GM13976 (cell line): ENCODE results near the gene C2orf69.

Source experiments
- DNase-seq: peaks from one replicate; pipeline ENCODE4 v3.0.0; 2012; ENCODE audit warnings: low spot score
- in situ Hi-C: fragments of 300-500 bp; cut with MboI; formaldehyde crosslinking; loops from one replicate; pipeline ENCODE4 v1.12.0; 2022; ENCODE audit warnings: low sequenced_read_pairs, mixed read lengths, inconsistent platforms; ENCODE audit not compliant: unreplicated experiment
- TF ChIP-seq, protein P1 (sequence below): IDR thresholded peaks from 2 replicates; pipeline ENCODE4 v1.5.1; 2012; ENCODE audit warnings: borderline replicate concordance, mild to moderate bottlenecking; ENCODE audit not compliant: insufficient read depth; ENCODE audit errors: extremely low read depth, missing control alignments, control extremely low read depth

C2orf69 gene

DNA sequence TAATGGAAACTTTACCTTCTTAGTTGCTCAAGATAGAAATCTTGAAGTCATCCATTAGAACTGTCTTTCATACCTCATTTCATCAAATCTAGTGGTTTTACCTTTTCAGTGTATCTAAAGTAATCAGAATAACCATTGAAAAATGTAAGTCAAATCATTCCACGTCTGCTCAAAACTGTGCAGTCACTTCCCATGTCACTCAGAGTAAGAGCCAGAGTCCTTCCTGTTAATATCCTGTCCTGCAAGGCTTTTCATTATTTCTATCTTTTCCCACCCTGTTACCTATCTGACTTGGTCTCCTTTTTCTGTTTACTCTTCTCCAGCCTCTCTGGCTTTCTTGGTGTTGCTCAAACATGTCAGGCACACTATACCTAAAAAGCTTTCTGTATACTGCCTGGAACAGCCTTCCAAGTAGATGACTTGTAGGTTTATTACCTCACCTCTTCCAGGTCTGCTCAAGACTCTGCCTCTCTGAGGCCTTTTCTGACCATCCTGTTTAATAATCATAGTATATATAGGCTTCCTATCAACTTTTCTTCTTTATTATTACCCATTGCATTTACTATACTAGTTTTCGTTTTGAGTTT lies 3.4 kb downstream of the C2orf69 start:
- TF ChIP-seq, protein P1, sequence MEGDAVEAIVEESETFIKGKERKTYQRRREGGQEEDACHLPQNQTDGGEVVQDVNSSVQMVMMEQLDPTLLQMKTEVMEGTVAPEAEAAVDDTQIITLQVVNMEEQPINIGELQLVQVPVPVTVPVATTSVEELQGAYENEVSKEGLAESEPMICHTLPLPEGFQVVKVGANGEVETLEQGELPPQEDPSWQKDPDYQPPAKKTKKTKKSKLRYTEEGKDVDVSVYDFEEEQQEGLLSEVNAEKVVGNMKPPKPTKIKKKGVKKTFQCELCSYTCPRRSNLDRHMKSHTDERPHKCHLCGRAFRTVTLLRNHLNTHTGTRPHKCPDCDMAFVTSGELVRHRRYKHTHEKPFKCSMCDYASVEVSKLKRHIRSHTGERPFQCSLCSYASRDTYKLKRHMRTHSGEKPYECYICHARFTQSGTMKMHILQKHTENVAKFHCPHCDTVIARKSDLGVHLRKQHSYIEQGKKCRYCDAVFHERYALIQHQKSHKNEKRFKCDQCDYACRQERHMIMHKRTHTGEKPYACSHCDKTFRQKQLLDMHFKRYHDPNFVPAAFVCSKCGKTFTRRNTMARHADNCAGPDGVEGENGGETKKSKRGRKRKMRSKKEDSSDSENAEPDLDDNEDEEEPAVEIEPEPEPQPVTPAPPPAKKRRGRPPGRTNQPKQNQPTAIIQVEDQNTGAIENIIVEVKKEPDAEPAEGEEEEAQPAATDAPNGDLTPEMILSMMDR: no peak
- in situ Hi-C loops: no loop called here
- no peak for DNase-seq

DNA sequence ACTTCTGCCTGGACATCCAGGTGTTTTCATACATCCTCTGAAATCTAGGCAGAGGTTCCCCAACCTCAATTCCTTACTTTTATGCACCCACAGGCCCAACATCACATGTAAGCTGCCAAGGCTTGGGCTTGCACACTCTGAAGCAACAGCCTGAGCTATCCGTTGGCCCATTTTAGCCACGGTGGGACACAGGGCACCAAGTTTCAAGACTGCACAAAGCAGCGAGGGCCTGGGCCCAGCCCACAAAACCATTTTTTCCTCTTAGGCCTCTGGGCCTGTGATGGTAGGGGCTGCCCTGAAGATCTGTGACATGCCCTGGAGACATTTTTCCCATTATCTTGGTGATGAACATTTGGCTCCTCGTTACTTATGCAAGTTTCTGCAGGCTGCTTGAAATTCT lies 5.9 kb downstream of the C2orf69 start:
- TF ChIP-seq, protein P1: no peak
- DNase-seq: no peak
- in situ Hi-C loops: no loop called here

DNA sequence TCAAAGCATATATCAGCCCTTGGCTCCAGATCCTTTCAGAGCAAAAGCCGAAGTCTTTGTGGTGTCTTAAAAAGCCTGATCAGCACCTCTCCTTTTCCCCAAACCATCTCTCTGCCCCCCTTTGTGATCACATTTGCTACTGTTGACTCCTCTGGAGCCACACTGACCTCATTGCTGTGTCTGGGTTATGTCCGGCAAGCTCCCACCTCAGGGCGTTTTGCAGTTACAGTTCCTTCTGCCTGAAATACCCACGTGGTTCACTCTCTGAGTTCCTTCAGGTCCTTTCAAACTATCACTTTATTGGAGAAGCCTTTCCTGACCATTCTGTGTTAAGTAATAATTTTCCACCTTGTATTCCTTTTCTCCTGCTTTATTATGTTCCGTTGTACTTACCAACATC lies 11.8 kb downstream of the C2orf69 start:
- DNase-seq: no peak
- TF ChIP-seq, protein P1: no peak
- in situ Hi-C loops: no loop called here

DNA sequence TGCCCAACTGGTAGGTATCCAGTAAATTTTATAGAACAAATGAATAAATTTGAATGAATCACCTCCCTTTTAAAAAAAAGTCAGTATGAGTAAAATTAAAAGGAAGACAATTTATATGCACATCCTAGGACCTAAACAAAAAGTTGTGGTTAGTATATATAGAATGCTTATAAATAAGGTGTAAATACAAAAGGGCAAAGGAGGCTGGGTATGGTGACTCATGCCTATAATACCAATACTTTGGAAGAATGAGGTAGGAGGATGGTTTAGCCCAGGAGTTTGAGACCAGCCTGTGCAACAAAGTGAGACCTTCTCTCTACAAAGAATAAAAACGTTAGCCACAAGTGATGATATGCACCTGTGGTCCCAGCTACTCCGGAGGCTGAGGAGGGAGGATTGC lies 12.8 kb downstream of the C2orf69 start:
- DNase-seq: no peak
- in situ Hi-C loops: no loop called here
- TF ChIP-seq, protein P1: no peak

DNA sequence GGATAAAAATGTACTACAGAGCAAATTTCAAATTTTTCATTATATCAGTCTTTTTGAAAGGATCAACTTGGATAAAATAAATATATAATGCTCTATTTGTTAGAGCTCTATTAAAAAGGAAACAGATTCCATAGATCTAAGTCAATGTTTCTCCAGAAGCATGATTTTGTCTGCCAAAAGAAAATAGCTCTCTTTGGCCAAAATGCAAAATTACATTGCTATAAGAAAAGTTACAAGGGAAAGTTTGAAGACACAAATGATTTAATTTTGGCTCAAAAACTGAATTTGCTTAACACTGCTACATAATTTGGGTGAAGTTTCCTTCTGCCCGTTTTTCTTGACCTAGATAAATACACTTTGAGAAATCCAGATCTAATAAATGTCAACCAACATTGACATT lies 15.7 kb downstream of the C2orf69 start:
- in situ Hi-C loops: no loop called here
- TF ChIP-seq, protein P1: no peak
- DNase-seq: no peak

DNA sequence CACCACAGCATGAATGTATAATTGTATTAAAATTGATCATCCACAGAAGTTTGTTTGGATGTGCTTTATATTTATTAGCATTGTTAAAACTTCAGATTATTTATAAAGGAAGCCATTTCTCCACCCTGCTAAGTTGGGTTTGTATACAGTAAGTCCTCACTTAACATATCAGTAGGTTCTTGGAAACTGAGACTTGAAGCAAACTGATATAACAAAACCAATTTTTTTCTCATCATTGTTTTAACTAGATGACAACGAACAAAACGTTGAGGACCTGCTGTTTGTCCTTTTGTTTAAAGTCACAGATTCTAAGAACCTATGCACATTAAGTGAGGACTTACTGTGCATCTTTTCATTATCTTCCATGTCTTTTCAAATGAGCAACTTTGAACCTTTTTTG lies 17.1 kb downstream of the C2orf69 start:
- no peak for DNase-seq
- in situ Hi-C loops: no loop called here
- TF ChIP-seq, protein P1: no peak

DNA sequence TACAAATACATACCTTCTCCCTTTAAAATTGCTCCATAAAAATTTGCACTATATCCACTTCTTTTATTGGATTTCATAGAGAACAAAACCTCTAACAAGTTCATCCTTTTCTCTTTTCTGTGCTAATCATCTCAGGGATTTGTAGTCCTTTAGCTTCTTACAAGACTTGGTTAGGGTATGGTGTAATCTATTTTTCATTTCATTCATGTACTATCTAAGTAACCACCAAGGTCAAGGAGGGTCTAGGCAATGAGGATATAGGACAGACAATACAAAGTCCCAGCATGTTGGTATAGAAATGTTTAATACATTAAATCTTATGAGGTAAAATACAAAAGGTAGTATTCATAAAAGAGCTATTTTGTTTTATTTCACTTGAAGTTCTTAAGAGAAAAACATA lies 17.5 kb downstream of the C2orf69 start:
- DNase-seq: no peak
- in situ Hi-C loops: no loop called here
- TF ChIP-seq, protein P1: no peak
